ENCODE data around the gene FRAS1.

DNA sequence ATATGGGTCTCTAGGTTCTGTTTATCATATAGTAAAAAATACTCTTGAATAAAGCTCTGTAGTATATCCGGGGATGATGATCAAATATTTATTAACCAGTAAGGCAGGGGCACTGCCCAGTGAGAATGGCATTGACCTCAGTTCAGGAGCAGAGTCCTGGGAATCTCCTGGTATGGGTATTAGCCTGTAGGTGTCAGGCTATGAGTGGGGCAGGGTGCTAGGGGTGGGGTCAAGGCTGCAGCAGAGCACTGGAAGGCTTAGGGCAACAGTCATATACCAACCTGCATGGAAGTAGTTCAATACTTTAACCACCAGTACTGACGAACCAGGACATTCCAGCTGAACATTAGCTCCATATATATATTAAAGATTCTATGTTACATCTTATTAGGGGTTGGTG, 274.1 kb downstream of the FRAS1 start:
- TF ChIP-seq, protein P1, sequence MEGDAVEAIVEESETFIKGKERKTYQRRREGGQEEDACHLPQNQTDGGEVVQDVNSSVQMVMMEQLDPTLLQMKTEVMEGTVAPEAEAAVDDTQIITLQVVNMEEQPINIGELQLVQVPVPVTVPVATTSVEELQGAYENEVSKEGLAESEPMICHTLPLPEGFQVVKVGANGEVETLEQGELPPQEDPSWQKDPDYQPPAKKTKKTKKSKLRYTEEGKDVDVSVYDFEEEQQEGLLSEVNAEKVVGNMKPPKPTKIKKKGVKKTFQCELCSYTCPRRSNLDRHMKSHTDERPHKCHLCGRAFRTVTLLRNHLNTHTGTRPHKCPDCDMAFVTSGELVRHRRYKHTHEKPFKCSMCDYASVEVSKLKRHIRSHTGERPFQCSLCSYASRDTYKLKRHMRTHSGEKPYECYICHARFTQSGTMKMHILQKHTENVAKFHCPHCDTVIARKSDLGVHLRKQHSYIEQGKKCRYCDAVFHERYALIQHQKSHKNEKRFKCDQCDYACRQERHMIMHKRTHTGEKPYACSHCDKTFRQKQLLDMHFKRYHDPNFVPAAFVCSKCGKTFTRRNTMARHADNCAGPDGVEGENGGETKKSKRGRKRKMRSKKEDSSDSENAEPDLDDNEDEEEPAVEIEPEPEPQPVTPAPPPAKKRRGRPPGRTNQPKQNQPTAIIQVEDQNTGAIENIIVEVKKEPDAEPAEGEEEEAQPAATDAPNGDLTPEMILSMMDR (conservative IDR thresholded peaks at IDR 0.05; ENCODE audit: low read depth, low read length), result no peak
- no peak for TF ChIP-seq EZH2 (IDR thresholded peaks at IDR 0.05; ENCODE audit: low read length, unreplicated experiment)
- no peak for TF ChIP-seq EZH2phosphoT487 (IDR thresholded peaks at IDR 0.05; ENCODE audit: borderline replicate concordance, low read length)

Measured in PC-3 (cell line).